Stimulated activated CD4-positive, alpha-beta T cell treated with anti-CD3 and anti-CD28 coated beads, Interleukin-2, amount 100 ng/mL, for 48 hours (primary cell): ENCODE data around the gene TRA2A.

Experiments used
- DNase-seq, 2 donors: peaks; one replicate each; pipeline ENCODE4 v3.0.0-alpha.2; 2020

Gene TRA2A

GRCh38 chr7:23469150-23469960 lies 62.4 kb downstream of the TRA2A start:
- DNase-seq, result no peak

- DNase-seq, result no peak
Observed at GRCh38 chr7:23468526-23469149, 63.1 kb downstream of the TRA2A start.

DNA sequence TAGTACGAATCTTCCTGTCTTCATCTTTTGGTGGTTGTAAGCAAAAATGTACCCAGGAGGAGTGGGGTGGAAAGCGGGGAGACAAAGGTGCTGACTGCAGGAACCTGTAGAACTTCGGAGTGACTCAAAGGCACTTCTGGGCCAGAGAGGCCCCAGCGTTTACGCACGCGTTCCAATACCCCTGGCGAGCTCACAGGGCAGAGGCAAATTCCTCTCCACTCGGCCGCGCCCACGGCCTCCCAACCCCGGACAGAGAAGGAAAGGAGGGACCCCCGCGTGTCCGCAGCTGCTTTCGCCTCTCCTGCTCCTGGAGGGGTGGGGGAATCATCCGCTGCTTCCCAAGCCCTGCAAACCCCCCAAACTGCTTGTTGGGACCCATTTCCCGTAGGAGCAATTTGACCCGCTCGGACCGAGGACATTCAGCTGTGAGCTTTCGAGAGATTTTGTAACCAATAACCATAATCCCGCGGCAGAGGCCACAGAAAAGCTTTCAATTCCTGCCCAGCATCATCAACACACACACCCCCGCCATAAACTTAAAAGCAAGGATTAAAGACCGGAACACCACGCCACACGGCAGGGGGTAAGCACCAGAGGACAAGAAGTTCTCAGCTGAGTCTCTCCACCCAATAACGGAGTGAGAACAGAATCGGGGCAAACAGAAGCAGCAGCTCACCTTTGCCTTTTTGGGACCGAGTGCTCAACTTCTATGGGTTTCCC lies 63.8 kb downstream of the TRA2A start:
- DNase-seq, result no peak

DNA sequence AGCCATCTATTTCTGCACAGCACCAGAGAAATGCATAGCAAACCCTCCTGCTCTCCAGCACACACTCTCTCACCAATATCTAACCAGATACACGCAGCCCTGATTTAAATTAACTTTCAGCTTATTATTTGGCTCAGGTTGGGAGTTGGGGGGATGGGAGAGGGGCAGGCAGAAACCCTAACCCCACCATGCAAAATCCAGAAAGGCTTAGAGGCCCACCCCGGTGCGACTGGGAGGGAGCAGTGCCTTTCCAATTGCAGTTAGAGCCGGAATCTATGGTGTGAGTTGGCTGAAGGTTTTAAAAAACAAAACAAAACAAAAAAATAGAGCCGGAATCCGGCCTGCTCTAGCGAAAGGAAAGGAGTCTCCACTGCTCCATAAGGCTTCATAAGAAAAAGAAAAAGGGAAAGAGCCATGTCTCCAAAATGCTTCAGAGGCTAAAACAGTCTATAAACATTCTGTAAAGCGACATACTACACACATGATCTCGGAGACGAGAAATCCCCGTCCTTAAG lies 64.4 kb downstream of the TRA2A start:
- no peak for DNase-seq

DNA sequence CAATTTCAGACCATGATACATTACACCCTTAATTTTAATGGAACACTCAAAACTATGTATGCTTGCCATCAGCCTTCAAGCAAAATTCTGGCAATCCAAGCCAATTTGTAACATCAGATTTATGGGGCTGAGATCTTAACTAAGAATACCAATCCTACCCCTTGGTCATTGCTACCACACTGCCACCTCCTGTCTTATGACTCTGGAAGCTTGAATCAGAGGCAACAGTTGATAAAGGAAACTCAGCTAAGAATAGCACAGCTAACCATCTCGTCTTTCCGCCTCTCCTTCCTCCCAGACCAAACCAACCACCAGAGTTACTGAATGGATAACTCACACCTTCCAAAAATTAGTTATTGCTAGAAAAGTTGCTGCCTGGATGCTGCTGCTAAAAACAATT lies 68.9 kb downstream of the TRA2A start:
- no peak for DNase-seq

- DNase-seq, result no peak
Observed at GRCh38 chr7:23458044-23458443, 73.7 kb downstream of the TRA2A start.

- DNase-seq, result no peak
Observed at GRCh38 chr7:23456093-23456492, 75.7 kb downstream of the TRA2A start.

- no peak for DNase-seq
Observed at GRCh38 chr7:23454881-23455526, 76.8 kb downstream of the TRA2A start.
